DMS 273 (cell line): ENCODE measurements around the gene PRDM2.
"Not testable (repeated sequence)": the region's sequence is repeated elsewhere in the genome, so short reads cannot be mapped to it uniquely, and the experiment has no call there.

Source experiments
- DNase-seq: peaks from one replicate; lab custom pipeline; 2025; ENCODE audit not compliant: unreplicated experiment; lab: John Stamatoyannopoulos, UW

The PRDM2 gene

GRCh38 chr1:13699936-13700520 lies at the start of gene PRDM2:
Gene PRDM2 (plus strand): TSS chr1:13700188. CDS start chr1:13715606, 15,418 bp downstream.
- DNase-seq = peak; percentile 75

GRCh38 chr1:13651279-13651678 lies 48.7 kb upstream of the PRDM2 start:
- no peak for DNase-seq

- no peak for DNase-seq
These were observed 47.8 kb upstream of the PRDM2 start for GRCh38 chr1:13652238-13652637.

GRCh38 chr1:13661539-13661938 lies 38.4 kb upstream of the PRDM2 start:
- no peak for DNase-seq

- DNase-seq = no peak
These were observed 37.5 kb upstream of the PRDM2 start for GRCh38 chr1:13662493-13662892.

GRCh38 chr1:13663969-13664368 lies 36.0 kb upstream of the PRDM2 start:
- DNase-seq = no peak

- no peak for DNase-seq
These were observed 35.5 kb upstream of the PRDM2 start for GRCh38 chr1:13664451-13664850.

- peak; percentile 73 for DNase-seq
These were observed 33.7 kb upstream of the PRDM2 start for GRCh38 chr1:13666317-13666716.

GRCh38 chr1:13667691-13668090 lies 32.3 kb upstream of the PRDM2 start:
- DNase-seq = no peak

- no peak for DNase-seq
These were observed 25.6 kb upstream of the PRDM2 start for GRCh38 chr1:13674377-13674776.

- DNase-seq = no peak
These were observed 24.8 kb upstream of the PRDM2 start for GRCh38 chr1:13675151-13675651.

- no peak for DNase-seq
These were observed 22.1 kb upstream of the PRDM2 start for GRCh38 chr1:13677896-13678295.

- no peak for DNase-seq
These were observed 20.3 kb upstream of the PRDM2 start for GRCh38 chr1:13679651-13680050.

GRCh38 chr1:13680609-13681008 lies 19.4 kb upstream of the PRDM2 start:
- DNase-seq = peak; percentile 10

- no peak for DNase-seq
These were observed 18.1 kb upstream of the PRDM2 start for GRCh38 chr1:13681921-13682320.

- DNase-seq = no peak
These were observed 17.5 kb upstream of the PRDM2 start for GRCh38 chr1:13682444-13682843.

- DNase-seq = no peak
These were observed 16.8 kb upstream of the PRDM2 start for GRCh38 chr1:13683206-13683605.

GRCh38 chr1:13687151-13687715 lies 12.8 kb upstream of the PRDM2 start:
- no peak for DNase-seq

- not testable (repeated sequence) for DNase-seq
These were observed 6.9 kb upstream of the PRDM2 start for GRCh38 chr1:13693094-13693493.

- no peak for DNase-seq
These were observed 4.9 kb upstream of the PRDM2 start for GRCh38 chr1:13694886-13695684.

GRCh38 chr1:13697738-13698137 lies 2.2 kb upstream of the PRDM2 start:
- peak; percentile 7 for DNase-seq

GRCh38 chr1:13699510-13699909 lies 478 bp upstream of the PRDM2 start:
- DNase-seq = no peak
